A549 (cell line): ENCODE data around the gene SUSD1. TPM values are rescaled to one million over a fixed set of nuclear protein-coding genes. Genes with fewer than 3 reads are reported as not detected.

Source experiments
- ATAC-seq, 2 experiments: fragments of 200-7000 bp in 1 of 2; fragments of >200 bp in 1 of 2; cut with Nextera tagmentation in 1 of 2; cut with Tn5 transposase in 1 of 2; 3 replicates each; pipeline versions ENCODE4 v1.8.0 to v1.9.1; 2018 to 2020; ENCODE audit warnings: mild to moderate bottlenecking in 1 of 2, moderate library complexity in 1 of 2
- CTCF ChIA-PET: fragments of 300-600 bp; sonication (Branson Sonifier 250); formaldehyde crosslinking; extraction: SDS; loops from one replicate; lab custom pipeline; 2021; ENCODE audit warnings: antibody characterized with exemption, inconsistent platforms; lab: Yijun Ruan, JAX
- POLR2A ChIA-PET: fragments of 350-600 bp; formaldehyde crosslinking; extraction: SDS; loops from one replicate; lab custom pipeline; 2021; ENCODE audit warnings: antibody characterized with exemption, inconsistent platforms; lab: Yijun Ruan, JAX
- DNase-seq, 2 experiments: peaks; one replicate each; pipeline versions ENCODE4 v3.0.0 to v3.0.0-alpha.2; 2011 to 2016; ENCODE audit warnings: low read depth in 1 of 2, low spot score in 1 of 2
- FAIRE-seq: peaks from 2 replicates; lab custom pipeline; 2011; peaks lifted over from hg19 to GRCh38; lab: Jason Lieb, UNC
- H3K27ac ChIP-seq, 2 experiments: fragments of >200 bp; sonication (Bioruptor Twin); formaldehyde crosslinking; 3 replicates each; pipeline ENCODE4 v1.5.1; 2016 to 2017
- H3K4me1 ChIP-seq: fragments of >200 bp; sonication (Bioruptor Twin); formaldehyde crosslinking; 3 replicates; pipeline ENCODE4 v1.6.1; 2016
- H3K4me2 ChIP-seq: fragments of >200 bp; sonication (Bioruptor Twin); formaldehyde crosslinking; 3 replicates; pipeline ENCODE4 v1.6.1; 2016
- H3K4me3 ChIP-seq: fragments of >200 bp; sonication (Bioruptor Twin); formaldehyde crosslinking; 3 replicates; pipeline ENCODE4 v1.5.1; 2016
- H3K9me3 ChIP-seq: fragments of >200 bp; sonication (Bioruptor Twin); formaldehyde crosslinking; 3 replicates; pipeline ENCODE4 v1.6.1; 2016
- ATOH8 ChIP-seq: fragments of 250-450 bp; sonication (Bioruptor Pico); IDR thresholded peaks from 2 replicates; pipeline ENCODE4 v1.5.0; 2020; ENCODE audit warnings: low read depth, mild to moderate bottlenecking, moderate library complexity
- BCL3 ChIP-seq: fragments of >200 bp; sonication (Bioruptor Twin); formaldehyde crosslinking; IDR thresholded peaks from 3 replicates; pipeline ENCODE4 v1.6.1; 2016
- CEBPB ChIP-seq, 2 experiments: fragments of >200 bp in 1 of 2; sonication (Bioruptor Twin) in 1 of 2; formaldehyde crosslinking in 1 of 2; IDR thresholded peaks; 2 replicates each; pipeline ENCODE4 v1.6.1; 2012 to 2016
- CTCF ChIP-seq: fragments of >200 bp; sonication (Bioruptor Twin); formaldehyde crosslinking; IDR thresholded peaks from 3 replicates; pipeline ENCODE4 v1.5.1; 2016
- EHF ChIP-seq: fragments of 250-450 bp; sonication (Bioruptor Pico); IDR thresholded peaks from 2 replicates; pipeline ENCODE4 v1.5.0; 2020; ENCODE audit warnings: mild to moderate bottlenecking
- EP300 ChIP-seq, 2 experiments: fragments of >200 bp; sonication (Bioruptor Twin); formaldehyde crosslinking; IDR thresholded peaks; 2 replicates in 1 of 2; 3 replicates in 1 of 2; pipeline ENCODE4 v1.6.1; 2016 to 2017
- FOSL2 ChIP-seq, 2 experiments: fragments of 450-650 bp in 1 of 2; fragments of >200 bp in 1 of 2; sonication (Bioruptor Twin) in 1 of 2; formaldehyde crosslinking; IDR thresholded peaks; 2 replicates each; pipeline versions ENCODE4 v1.5.0 to v1.6.1; 2016 to 2020; ENCODE audit warnings: mild to moderate bottlenecking in 1 of 2, moderate library complexity in 1 of 2
- FOXS1 ChIP-seq: fragments of 250-450 bp; sonication (Bioruptor Pico); IDR thresholded peaks from 2 replicates; pipeline ENCODE4 v1.5.0; 2020; ENCODE audit warnings: mild to moderate bottlenecking, moderate library complexity
- GATA3 ChIP-seq: IDR thresholded peaks from 2 replicates; pipeline ENCODE4 v1.6.1; 2012; ENCODE audit warnings: borderline replicate concordance
- HES2 ChIP-seq: fragments of >200 bp; sonication (Bioruptor Twin); formaldehyde crosslinking; IDR thresholded peaks from 2 replicates; pipeline ENCODE4 v1.6.1; 2016
- HOXB13 ChIP-seq: fragments of 250-450 bp; sonication (Bioruptor Pico); IDR thresholded peaks from 2 replicates; pipeline ENCODE4 v1.5.0; 2020; ENCODE audit warnings: low read depth, mild to moderate bottlenecking, moderate library complexity
- JUN ChIP-seq, 2 experiments: fragments of >200 bp; sonication (Bioruptor Twin); formaldehyde crosslinking; IDR thresholded peaks; 2 replicates in 1 of 2; 3 replicates in 1 of 2; pipeline ENCODE4 v1.6.1; 2016 to 2017
- JUNB ChIP-seq: fragments of >200 bp; sonication (Bioruptor Twin); formaldehyde crosslinking; IDR thresholded peaks from 2 replicates; pipeline ENCODE4 v1.6.1; 2016
- MAFK ChIP-seq: fragments of 450-650 bp; IDR thresholded peaks from 2 replicates; pipeline ENCODE4 v1.6.1; 2014; ENCODE audit not compliant: partially characterized antibody
- MAX ChIP-seq: IDR thresholded peaks from 2 replicates; pipeline ENCODE4 v1.6.1; 2012
- MAZ ChIP-seq: fragments of 150-350 bp; IDR thresholded peaks from 2 replicates; pipeline ENCODE4 v1.6.1; 2014; ENCODE audit warnings: antibody characterized with exemption, low read depth, low read length, borderline replicate concordance
- NFE2L2 ChIP-seq: fragments of 150-350 bp; conservative IDR thresholded peaks from 2 replicates; pipeline ENCODE4 v1.6.1; 2014; ENCODE audit warnings: low read length
- PBX3 ChIP-seq: IDR thresholded peaks from 2 replicates; pipeline ENCODE4 v1.6.1; 2012
- PHF8 ChIP-seq: fragments of 200-600 bp; sonication (generic); IDR thresholded peaks from 2 replicates; pipeline ENCODE4 v1.6.1; 2016; ENCODE audit warnings: low read depth, mild to moderate bottlenecking, antibody characterized with exemption, moderate library complexity, borderline replicate concordance
- RAD21 ChIP-seq, 2 experiments: fragments of >200 bp in 1 of 2; sonication (Bioruptor Twin) in 1 of 2; formaldehyde crosslinking in 1 of 2; IDR thresholded peaks in 1 of 2; conservative IDR thresholded peaks in 1 of 2; 2 replicates in 1 of 2; 3 replicates in 1 of 2; pipeline ENCODE4 v1.6.1; 2012 to 2018; ENCODE audit warnings: inconsistent platforms in 1 of 2
- RCOR1 ChIP-seq: fragments of 150-350 bp; IDR thresholded peaks from 2 replicates; pipeline ENCODE4 v1.6.1; 2014; ENCODE audit warnings: antibody characterized with exemption, low read length, low read depth
- RFX5 ChIP-seq: fragments of 450-650 bp; IDR thresholded peaks from 2 replicates; pipeline ENCODE4 v1.7.1; 2014; ENCODE audit warnings: antibody characterized with exemption, mild to moderate bottlenecking, moderate library complexity
- SMC3 ChIP-seq: fragments of >200 bp; sonication (Bioruptor Twin); formaldehyde crosslinking; IDR thresholded peaks from 3 replicates; pipeline ENCODE4 v1.6.1; 2018; ENCODE audit warnings: inconsistent platforms
- SREBF2 ChIP-seq: fragments of 450-650 bp; IDR thresholded peaks from 2 replicates; pipeline ENCODE4 v1.6.1; 2014; ENCODE audit warnings: mild to moderate bottlenecking, moderate library complexity
- ZSCAN20 ChIP-seq: fragments of 250-450 bp; sonication (Bioruptor Pico); IDR thresholded peaks from 2 replicates; pipeline ENCODE4 v1.8.0; 2022; ENCODE audit warnings: mild to moderate bottlenecking, moderate library complexity
- WGBS: methylation state at CpG from one replicate; pipeline ENCODE4 v1.1.6; 2017; ENCODE audit errors: missing lambda C conversion rate; 5-methylcytosine and 5-hydroxymethylcytosine counted together
- polyA plus RNA-seq, 4 experiments: library from polyadenylated mRNA; depleted of rRNA in 3 of 4; stranded (reverse); fragments of >200 nt; fragmentation: RNase III in 1 of 4; extraction: RNeasy Plus Mini Kit Qiagen cat#74134 plus additional on column Dnase treatment in 1 of 4; gene quantifications; 2 replicates in 3 of 4; 3 replicates in 1 of 4; pipeline ENCODE4 v1.2.3, GENCODE V29; 2011 to 2017

The SUSD1 gene
- polyA plus RNA-seq, 2 of the 4 experiments (the other 2 are of a cell fraction), result 15.7 to 18.6 TPM

- H3K4me2 ChIP-seq, result peak overlapping the region; percentile 69
- ChIA-PET POLR2A (no interaction called here), CTCF (interaction anchor here (0.6 to 4.3 kb wide), 20 partner anchors 8 to 261 kb away, joined by 3 to 40 read pairs (median 5); partner anchors contain the start of gene UGCG)
- DNase-seq (peak; percentile 77 to 86), ATAC-seq (peak; percentile 89 to 96), FAIRE-seq (no peak)
- 17% methylated on average over 12 of the region's 12 CpGs for WGBS
- H3K4me3 ChIP-seq, result no peak overlapping the region
- peak; percentile 65; the same call in 1 of the 2 replicates for TF ChIP-seq MAX
- no peak; the same call in 1 of the 2 replicates for TF ChIP-seq HOXB13
- peak; percentile 77 to 82; a peak in 4 of 5 replicates for TF ChIP-seq EP300 (IDR thresholded peaks at IDR 0.05)
- TF ChIP-seq ZSCAN20 (CRISPR knock-in tag), result no peak
- peak; percentile 95 for TF ChIP-seq JUNB
- no peak for TF ChIP-seq SREBF2
- TF ChIP-seq RAD21 (conservative IDR thresholded peaks at IDR 0.05 in 1 of 2, IDR thresholded peaks at IDR 0.05 in 1 of 2), result peak; percentile 29 to 59; a peak in 4 of 5 replicates
- TF ChIP-seq JUN (IDR thresholded peaks at IDR 0.05), result peak; percentile 70 to 88; a peak in 2 of 5 replicates
- TF ChIP-seq PHF8, result no peak
- peak; percentile 88; the same call in 1 of the 2 replicates for TF ChIP-seq GATA3
- peak; percentile 48; the same call in 2 of the 3 replicates for TF ChIP-seq SMC3
- TF ChIP-seq EHF, result no peak
- TF ChIP-seq BCL3, result peak; percentile 91
- peak; percentile 36 for TF ChIP-seq MAFK
- TF ChIP-seq CEBPB (IDR thresholded peaks at IDR 0.05), result peak; percentile 41 to 83; a peak in 3 of 4 replicates
- peak; percentile 97 for TF ChIP-seq FOSL2 (IDR thresholded peaks at IDR 0.05)
- peak; percentile 97 for TF ChIP-seq FOSL2 (CRISPR knock-in tag; IDR thresholded peaks at IDR 0.05)
- no peaks in the 10 kb centered on the region for H3K9me3 ChIP-seq
- peaks cover 24% of the 10 kb centered on the region for H3K4me1 ChIP-seq
- peak overlapping the region; percentile 71 to 89 for H3K27ac ChIP-seq
Observed at GRCh38 chr9:112020680-112021596, 154.2 kb downstream of the SUSD1 start.

GRCh38 chr9:112017878-112018277 lies 157.2 kb downstream of the SUSD1 start:
- no peak for DNase-seq
- POLR2A ChIA-PET, result no interaction called here
- CTCF ChIA-PET, result interaction anchor here (3.3 kb wide), 1 partner anchor 57 kb away, joined by 15 read pairs; no protein-coding TSS in a partner anchor
- no peak for FAIRE-seq
- Histone ChIP-seq H3K9me3 (no peaks in the 10 kb centered on the region), H3K27ac (peak overlapping the region in 1 of 2 experiments; percentile 57; a peak in 3 of 6 replicates), H3K4me3 (no peak overlapping the region), H3K4me2 (no peak overlapping the region), H3K4me1 (peaks cover 34% of the 10 kb centered on the region)
- no peak for ATAC-seq
- WGBS, result 87% methylated on average over 5 of the region's 5 CpGs
- TF ChIP-seq RFX5 (no peak), RCOR1 (no peak), NFE2L2 (no peak), CTCF (no peak), PBX3 (no peak), MAFK (no peak), PHF8 (no peak), HES2 (no peak), ATOH8 (CRISPR knock-in tag) (no peak), MAZ (no peak), MAX (no peak), GATA3 (no peak), CEBPB (IDR thresholded peaks at IDR 0.05) (no peak), JUNB (no peak), FOXS1 (CRISPR knock-in tag) (no peak)
